HCT116 (cell line): Measurements from ENCODE around the gene ABI1.
"Not testable (repeated sequence)": the region's sequence is repeated elsewhere in the genome, so short reads cannot be mapped to it uniquely, and the experiment has no call there.

Experiments used
- ATF3 ChIP-seq: IDR thresholded peaks from 2 replicates; pipeline ENCODE4 v1.6.1; 2012
- CTCF ChIP-seq, 3 experiments: fragments of 200-600 bp in 1 of 3; sonication (generic) in 1 of 3; IDR thresholded peaks in 2 of 3; conservative IDR thresholded peaks in 1 of 3; 2 replicates each; pipeline ENCODE4 v1.5.1; 2012 to 2017; ENCODE audit warnings: low read depth in 2 of 3, low read length in 2 of 3, antibody characterized with exemption in 1 of 3, borderline replicate concordance in 1 of 3, control low read depth in 1 of 3, mild to moderate bottlenecking in 1 of 3, mixed read lengths in 1 of 3, mixed run types in 1 of 3, moderate library complexity in 1 of 3; ENCODE audit not compliant: insufficient read depth in 1 of 3
- EZH2 ChIP-seq: fragments of 200-600 bp; sonication (generic); IDR thresholded peaks from 2 replicates; pipeline ENCODE4 v1.6.1; 2017; ENCODE audit warnings: antibody characterized with exemption, mixed run types
- EZH2phosphoT487 ChIP-seq: fragments of 200-600 bp; IDR thresholded peaks from 2 replicates; pipeline ENCODE4 v1.6.1; 2018; ENCODE audit warnings: antibody characterized with exemption, borderline replicate concordance
- POLR2A ChIP-seq: IDR thresholded peaks from 2 replicates; pipeline ENCODE4 v1.7.0; 2011; ENCODE audit warnings: borderline replicate concordance; ENCODE audit not compliant: insufficient read depth, insufficient read length; ENCODE audit errors: extremely low read depth
- POLR2AphosphoS5 ChIP-seq: IDR thresholded peaks from 2 replicates; pipeline ENCODE4 v1.6.1; 2011; ENCODE audit warnings: mild to moderate bottlenecking, low read depth, low read length, moderate library complexity
- RAD21 ChIP-seq: IDR thresholded peaks from 2 replicates; pipeline ENCODE4 v1.6.1; 2012; ENCODE audit warnings: low read depth, mild to moderate bottlenecking
- REST ChIP-seq: IDR thresholded peaks from 2 replicates; pipeline ENCODE4 v1.6.1; 2012; ENCODE audit warnings: low read depth
- SP1 ChIP-seq: IDR thresholded peaks from 2 replicates; pipeline ENCODE4 v1.6.1; 2012; ENCODE audit warnings: low read depth
- TCF7L2 ChIP-seq: IDR thresholded peaks from 2 replicates; pipeline ENCODE4 v1.7.0; 2011; ENCODE audit warnings: borderline replicate concordance, inconsistent platforms; ENCODE audit not compliant: insufficient read depth, insufficient read length; ENCODE audit errors: extremely low read depth
- YY1 ChIP-seq: IDR thresholded peaks from 2 replicates; pipeline ENCODE4 v1.6.1; 2011; ENCODE audit warnings: low read length, low read depth, moderate library complexity, mild to moderate bottlenecking; ENCODE audit not compliant: insufficient replicate concordance; ENCODE audit errors: extremely low read depth

GRCh38 chr10:26857553-26857952, 3.2 kb downstream of the ABI1 start:
- not testable (repeated sequence) for TF ChIP-seq CTCF (IDR thresholded peaks at IDR 0.05 in 2 of 3, conservative IDR thresholded peaks at IDR 0.05 in 1 of 3; ENCODE audit: borderline replicate concordance in 1 of 3, insufficient read depth in 1 of 3, low read depth in 2 of 3, low read length in 2 of 3); TCF7L2; EZH2phosphoT487; RAD21; POLR2A; YY1; ATF3; EZH2; POLR2AphosphoS5; SP1; REST
